Amygdala (tissue), 56 donors: ENCODE measurements around the gene CDK5.
"Not testable (repeated sequence)": the region's sequence is repeated elsewhere in the genome, so short reads cannot be mapped to it uniquely, and the experiment has no call there.

ENCODE experiments used
- DNase-seq, 56 donors: peaks; one replicate each; lab custom pipeline; 2025; lab: John Stamatoyannopoulos, UW

CDK5 gene

GRCh38 chr7:151059367-151060112 lies 1.8 kb upstream of the CDK5 start, which contains the start of gene SLC4A2:
TSS of gene SLC4A2 (plus strand) at chr7:151059589. CDS start at chr7:151061988, 2,399 bp downstream.
- DNase-seq: peak in 55 of 56 donors; percentile 37 to 95 (median 78)

DNA sequence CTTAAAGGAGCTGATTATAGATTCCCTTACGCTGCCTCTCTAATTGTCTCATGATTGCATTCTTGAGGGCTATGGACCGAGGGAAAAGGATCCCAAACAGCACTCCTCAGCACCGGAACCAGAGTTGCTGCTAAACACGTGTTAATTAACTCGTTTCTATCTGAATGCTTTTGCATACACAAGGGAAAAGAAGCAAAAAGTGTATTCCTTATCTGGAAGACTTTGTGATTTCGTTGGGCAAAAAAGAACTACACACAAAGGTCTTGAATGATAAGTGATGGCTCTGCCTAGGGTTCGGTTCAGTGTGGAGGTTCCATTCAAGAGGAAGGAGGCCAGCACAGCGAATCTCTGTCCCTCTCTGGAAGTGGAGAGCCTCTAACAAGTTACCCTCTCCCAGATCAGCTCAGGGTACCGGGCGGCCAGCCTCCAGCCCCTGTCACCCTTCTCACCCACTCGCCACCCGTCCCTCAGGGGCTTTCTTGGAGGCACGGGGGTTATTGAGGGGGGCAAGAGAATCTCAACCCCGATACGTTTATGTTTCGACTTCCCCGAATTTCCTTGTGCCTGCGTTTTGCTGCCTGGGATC lies 1.2 kb upstream of the CDK5 start:
- peak in 6 of 56 donors; percentile 45 to 63 (median 56) for DNase-seq

DNA sequence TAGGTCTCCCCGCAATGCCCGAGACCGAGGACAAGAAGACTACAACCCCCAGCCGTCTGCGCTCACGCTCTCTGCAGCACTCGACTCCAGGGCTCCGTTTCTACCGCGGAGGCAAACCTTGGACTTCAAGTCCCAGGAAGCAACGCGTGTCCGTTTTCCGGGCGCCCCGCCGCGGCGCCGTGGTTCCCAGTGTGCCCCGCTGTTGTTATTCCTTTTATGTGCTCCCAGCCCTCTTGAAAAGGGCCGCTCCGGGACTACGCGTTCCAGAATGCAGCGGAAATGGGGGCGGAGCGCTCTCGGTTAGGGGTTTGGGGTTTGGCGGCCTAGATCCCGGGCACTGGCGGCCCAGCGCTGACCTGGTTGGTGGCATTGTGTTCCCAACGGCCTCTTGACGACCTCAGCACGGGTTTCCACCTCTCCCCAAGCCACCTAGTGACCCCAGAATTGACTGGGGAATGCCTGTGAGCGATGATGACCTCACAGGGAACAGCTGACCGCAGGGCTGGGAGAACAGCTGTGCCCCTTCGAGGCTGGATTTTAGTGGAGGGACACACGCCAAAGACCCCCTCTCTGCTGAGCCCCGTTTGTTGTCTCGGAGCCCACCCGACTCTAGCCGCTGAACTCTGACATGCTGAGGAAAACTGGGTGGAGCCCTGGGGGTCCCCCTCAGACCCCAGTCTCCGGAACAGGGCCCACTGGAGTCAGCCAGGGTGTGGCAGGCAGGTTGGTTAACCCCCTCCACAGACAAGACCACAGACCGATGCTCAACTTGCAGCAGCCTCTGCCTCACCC lies 488 bp upstream of the CDK5 start:
- DNase-seq: peak; percentile 85 to 100 (median 99)

GRCh38 chr7:151056666-151057505 lies 811 bp downstream of the CDK5 start:
- peak in 1 of 56 donors; percentile 28 for DNase-seq

- no peak for DNase-seq
Observed at GRCh38 chr7:151056283-151056665, 1.4 kb downstream of the CDK5 start.

DNA sequence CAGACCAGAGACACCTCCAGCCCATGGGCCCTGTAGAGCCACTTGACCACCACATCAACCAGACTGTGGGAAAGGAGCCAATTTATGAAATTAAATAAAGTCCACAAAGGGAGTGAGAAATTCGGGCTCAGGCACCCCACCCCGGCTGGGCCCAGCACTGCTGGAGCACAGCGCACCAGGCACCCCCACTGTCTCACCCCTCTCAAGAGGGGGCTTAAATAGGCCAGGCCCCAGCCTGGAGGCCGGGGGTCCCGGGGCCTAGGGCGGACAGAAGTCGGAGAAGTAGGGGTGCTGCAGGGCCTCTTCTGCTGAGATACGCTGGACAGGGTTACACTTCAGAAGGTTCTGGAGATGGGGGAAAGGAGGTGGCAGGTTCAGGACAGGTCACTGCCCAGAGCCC lies 3.9 kb downstream of the CDK5 start:
- no peak for DNase-seq

GRCh38 chr7:151053096-151053495 lies 4.6 kb downstream of the CDK5 start:
- no peak for DNase-seq

GRCh38 chr7:151051108-151051507 lies 6.6 kb downstream of the CDK5 start:
- DNase-seq: peak in 20 of 56 donors; percentile 2 to 52 (median 28)

- DNase-seq: no peak
Observed at GRCh38 chr7:151048911-151049463, 8.7 kb downstream of the CDK5 start.

GRCh38 chr7:151047976-151048815 lies 9.5 kb downstream of the CDK5 start, which contains the start of gene ASIC3:
TSS of gene ASIC3 (plus strand) at chr7:151048531. CDS start at chr7:151048886, 355 bp downstream.
- peak in 2 of 56 donors; percentile 23 to 28 for DNase-seq

DNA sequence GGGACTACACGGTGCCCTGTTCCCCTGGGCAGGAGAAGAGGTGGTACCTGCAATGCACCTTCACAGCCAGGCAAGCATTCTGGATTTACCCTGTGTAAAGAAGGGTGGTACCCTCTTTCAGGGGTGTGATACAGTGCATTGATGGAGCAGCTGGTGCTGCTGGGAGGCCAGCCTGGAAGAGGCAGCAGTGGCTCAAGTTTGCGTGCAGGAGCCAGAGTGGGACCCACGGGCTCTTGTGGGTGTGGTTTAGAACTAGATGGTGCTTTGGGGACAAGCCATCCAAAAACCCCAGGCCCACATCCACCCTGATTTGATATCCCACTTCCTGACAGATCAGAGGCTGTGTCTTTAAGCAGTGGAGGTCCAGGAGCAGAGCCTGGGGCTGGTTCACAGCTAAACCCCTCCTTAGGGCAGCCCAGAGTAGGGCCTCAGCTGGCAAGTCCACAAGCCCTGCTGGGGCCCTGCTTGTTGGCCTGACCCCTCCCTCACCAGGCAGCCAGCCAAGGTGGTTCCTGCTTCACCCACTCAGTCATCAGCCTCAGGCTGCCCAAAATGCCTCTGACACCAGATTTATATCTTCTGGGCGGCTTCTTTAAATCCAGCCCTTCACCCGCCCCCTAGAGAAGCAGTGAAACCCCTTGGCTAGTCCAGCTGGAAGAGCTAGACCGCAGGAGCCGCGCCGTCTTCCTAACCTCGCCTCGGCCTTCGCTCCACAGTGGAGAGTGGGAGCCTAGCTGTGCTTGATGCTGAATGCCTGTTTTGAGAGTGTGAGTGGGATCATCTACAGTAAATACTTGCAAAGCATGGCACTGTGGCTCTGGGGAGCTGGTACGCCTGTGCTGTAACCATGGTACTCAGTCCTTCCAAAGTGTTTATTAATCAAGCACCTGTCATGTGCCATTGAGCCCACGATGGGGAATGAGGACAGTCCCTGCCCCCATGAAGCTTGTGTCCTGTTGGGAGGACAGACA lies 10.8 kb downstream of the CDK5 start:
- peak in 12 of 56 donors; percentile 12 to 57 (median 31) for DNase-seq

DNA sequence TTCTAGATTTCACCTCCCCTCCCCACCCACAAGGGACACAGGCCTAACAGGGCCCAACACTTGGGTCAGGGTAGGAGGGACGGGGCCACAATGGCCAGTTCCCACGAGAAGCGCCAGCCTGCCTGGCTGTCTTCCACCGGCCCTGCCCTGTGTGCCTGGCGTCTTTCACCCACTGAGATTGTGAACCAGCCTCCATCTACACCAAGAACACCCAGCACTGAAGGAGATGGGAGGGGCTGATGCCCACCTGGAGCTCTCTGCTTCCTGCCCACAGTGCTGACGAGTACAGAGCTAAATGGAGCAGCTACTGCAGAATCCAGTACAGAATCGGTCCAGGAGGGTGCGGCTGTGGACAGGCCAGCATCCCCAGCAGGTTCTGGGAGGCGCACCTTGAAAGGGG lies 11.7 kb downstream of the CDK5 start:
- peak in 6 of 56 donors; percentile 5 to 41 (median 26) for DNase-seq

DNA sequence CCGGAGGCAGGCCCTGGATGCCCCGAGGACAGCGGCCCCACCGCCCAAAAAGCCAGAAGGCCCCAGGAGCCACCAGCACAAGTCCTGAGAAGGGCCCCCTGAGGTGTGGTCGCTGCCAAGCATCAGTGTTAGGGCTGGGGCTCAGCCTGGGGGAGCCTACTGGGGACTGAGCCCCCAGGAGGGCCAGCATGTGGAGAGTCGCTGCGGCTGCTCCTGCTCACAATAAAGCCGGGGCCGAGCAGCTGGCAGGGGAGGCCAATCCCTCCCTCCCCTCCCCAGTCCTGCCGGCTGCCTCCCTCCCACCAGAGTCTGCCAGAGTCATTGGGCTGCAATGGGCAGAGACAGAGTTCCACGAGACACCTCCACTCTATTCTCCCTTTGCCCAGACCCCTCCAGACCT lies 12.4 kb downstream of the CDK5 start:
- DNase-seq: no peak

DNA sequence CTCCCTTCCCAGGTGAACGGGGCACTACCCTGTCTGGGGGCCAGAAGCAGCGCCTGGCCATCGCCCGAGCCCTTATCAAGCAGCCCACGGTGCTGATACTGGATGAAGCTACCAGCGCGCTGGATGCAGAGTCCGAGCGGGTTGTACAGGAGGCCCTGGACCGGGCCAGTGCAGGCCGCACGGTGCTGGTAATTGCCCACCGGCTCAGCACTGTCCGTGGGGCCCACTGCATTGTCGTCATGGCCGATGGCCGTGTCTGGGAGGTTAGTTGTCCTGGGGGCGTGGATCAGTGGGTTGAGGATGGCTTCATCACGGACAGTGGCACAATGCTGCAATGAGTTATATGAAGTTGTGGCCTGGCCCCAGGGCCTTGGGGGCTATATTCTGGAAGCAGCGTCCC lies 13.7 kb downstream of the CDK5 start:
- DNase-seq: no peak

DNA sequence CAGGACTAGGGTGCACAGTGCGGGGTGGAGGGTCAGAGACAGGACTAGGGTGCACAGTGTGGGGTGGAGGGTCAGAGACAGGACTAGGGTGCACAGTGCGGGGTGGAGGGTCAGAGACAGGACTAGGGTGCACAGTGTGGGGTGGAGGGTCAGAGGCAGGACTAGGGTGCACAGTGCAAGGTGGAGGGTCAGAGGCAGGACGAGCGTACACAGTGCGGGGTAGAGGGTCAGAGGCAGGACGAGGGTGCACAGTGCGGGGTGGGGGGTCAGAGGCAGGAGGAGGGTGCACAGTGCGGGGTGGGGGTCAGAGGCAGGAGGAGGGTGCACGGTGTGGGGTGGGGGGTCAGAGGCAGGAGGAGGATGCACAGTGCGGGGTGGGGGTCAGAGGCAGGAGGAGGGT lies 14.2 kb downstream of the CDK5 start:
- not testable (repeated sequence) for DNase-seq

DNA sequence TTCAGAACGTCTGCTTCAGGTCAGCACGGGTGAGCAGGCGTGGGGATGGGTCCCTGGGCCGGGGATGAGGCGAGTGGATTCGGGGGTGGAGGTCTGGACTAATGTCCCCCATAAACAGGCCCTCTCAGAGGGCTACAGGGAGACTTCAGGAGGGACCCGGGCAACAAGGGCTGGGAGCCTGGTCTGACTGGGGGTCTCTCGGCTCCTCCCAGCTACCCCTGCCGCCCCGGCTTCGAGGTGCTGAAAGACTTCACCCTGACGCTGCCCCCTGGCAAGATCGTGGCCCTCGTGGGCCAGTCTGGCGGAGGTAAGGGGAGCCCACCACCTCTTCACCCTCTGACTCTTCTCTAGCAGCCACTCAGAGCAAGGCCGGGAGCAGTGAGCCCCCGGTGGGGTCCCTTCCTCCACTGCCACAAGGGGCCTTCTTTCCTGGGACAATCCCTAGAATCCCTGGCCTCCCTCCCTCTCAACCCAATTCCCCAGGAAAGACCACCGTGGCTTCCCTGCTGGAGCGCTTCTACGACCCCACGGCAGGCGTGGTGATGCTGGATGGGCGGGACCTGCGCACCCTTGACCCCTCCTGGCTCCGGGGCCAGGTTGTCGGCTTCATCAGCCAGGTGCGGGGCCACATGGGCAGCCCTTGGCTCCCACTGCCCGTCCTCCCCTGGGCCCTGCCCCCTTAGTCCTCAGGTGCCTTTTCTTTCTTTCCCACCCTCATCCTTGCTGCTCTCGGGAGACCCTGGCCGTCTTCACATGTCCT lies 16.9 kb downstream of the CDK5 start:
- no peak for DNase-seq
